K562 (cell line): Measurements from ENCODE around the gene MID1IP1. TPM values are rescaled to one million over a fixed set of nuclear protein-coding genes. Genes with fewer than 3 reads are reported as not detected.

Source experiments
- ARID3A ChIP-seq: IDR thresholded peaks from 2 replicates; pipeline ENCODE4 v1.6.1; 2012; ENCODE audit warnings: low read depth, low read length, improper control_type of control experiment, borderline replicate concordance
- GTF3C2 ChIP-seq: IDR thresholded peaks from 3 replicates; pipeline ENCODE4 v1.6.1; 2011; ENCODE audit warnings: borderline replicate concordance, mild to moderate bottlenecking, moderate library complexity; ENCODE audit not compliant: insufficient read length; ENCODE audit errors: extremely low read depth
- HDAC2 ChIP-seq: fragments of 450-650 bp; IDR thresholded peaks from 2 replicates; pipeline ENCODE4 v1.6.1; 2016; ENCODE audit warnings: mild to moderate bottlenecking
- HMBOX1 ChIP-seq: sonication (generic); IDR thresholded peaks from 2 replicates; pipeline ENCODE4 v1.6.1; 2016
- NCOR1 ChIP-seq: fragments of 450-650 bp; IDR thresholded peaks from 2 replicates; pipeline ENCODE4 v1.6.1; 2016; ENCODE audit warnings: mild to moderate bottlenecking, moderate library complexity
- NEUROD1 ChIP-seq: fragments of 150-350 bp; IDR thresholded peaks from 2 replicates; pipeline ENCODE4 v1.6.1; 2014; ENCODE audit warnings: borderline replicate concordance, low read length, low read depth; ENCODE audit not compliant: partially characterized antibody
- NFE2 ChIP-seq: IDR thresholded peaks from 2 replicates; pipeline ENCODE4 v1.6.1; 2014; ENCODE audit warnings: antibody characterized with exemption, low read depth
- NONO ChIP-seq, 2 experiments: fragments of 200-400 bp in 1 of 2; fragments of 450-650 bp in 1 of 2; formaldehyde crosslinking in 1 of 2; IDR thresholded peaks; 2 replicates each; pipeline ENCODE4 v1.6.1; 2017; ENCODE audit warnings: low read depth in 2 of 2, mild to moderate bottlenecking in 2 of 2, moderate library complexity in 2 of 2, low read length in 1 of 2
- SUPT5H ChIP-seq: fragments of 450-650 bp; IDR thresholded peaks from 2 replicates; pipeline ENCODE4 v1.6.1; 2016
- TCFL5 ChIP-seq: fragments of 250-450 bp; sonication (Bioruptor Pico); conservative IDR thresholded peaks from 2 replicates; pipeline ENCODE4 v1.6.1; 2021; ENCODE audit warnings: mild to moderate bottlenecking, moderate library complexity, matching md5 sums
- THRAP3 ChIP-seq: fragments of 450-650 bp; IDR thresholded peaks from 2 replicates; pipeline ENCODE4 v1.6.1; 2016; ENCODE audit warnings: mild to moderate bottlenecking, inconsistent platforms, borderline replicate concordance
- ZBTB40 ChIP-seq, 2 experiments: fragments of 450-650 bp in 1 of 2; sonication (generic) in 1 of 2; formaldehyde crosslinking in 1 of 2; IDR thresholded peaks; 2 replicates each; pipeline versions ENCODE4 v1.7.1 to v1.9.0; 2016 to 2022; ENCODE audit warnings: inconsistent platforms in 1 of 2, mild to moderate bottlenecking in 1 of 2, missing genetic modification reagents in 1 of 2
- ZKSCAN1 ChIP-seq: fragments of 150-350 bp; IDR thresholded peaks from 2 replicates; pipeline ENCODE4 v1.6.1; 2016; ENCODE audit warnings: low read depth, low read length
- polyA plus RNA-seq, 8 experiments: library from polyadenylated mRNA; depleted of rRNA in 4 of 8; stranded (reverse) in 5 of 8; unstranded in 3 of 8; fragments of >200 nt; fragmentation: Nextera tagmentation in 2 of 8; fragmentation: Illumina TruSeq in 1 of 8; extraction: Ambion mirVana in 2 of 8; extraction: Trizol in 1 of 8; gene quantifications; 2 replicates each; pipeline versions ENCODE4 v1.2.1 to v1.2.3, GENCODE V29; 2011 to 2014; ENCODE audit warnings: inconsistent platforms in 1 of 8, missing spikeins in 1 of 8
- total RNA-seq, 7 experiments: library from RNA; depleted of rRNA in 6 of 7; stranded (reverse); fragments of >200 nt in 6 of 7; fragmentation: Illumina TruSeq in 2 of 7; extraction: Trizol in 2 of 7; gene quantifications; 2 replicates each; pipeline versions ENCODE4 v1.2.1 to v1.2.3, GENCODE V29; 2011 to 2021; ENCODE audit warnings: low replicate concordance in 1 of 7

The MID1IP1 gene
- total and polyA plus RNA-seq, 9 of the 15 experiments (the other 6 are each of a cell fraction or from before 2014, with no cell fraction given): 0.51 to 102 (median 27.5) TPM

GRCh38 chrX:38841750-38842149 lies 40.5 kb downstream of the MID1IP1 start (continued):
- TF ChIP-seq ZBTB40 (IDR thresholded peaks at IDR 0.05) (no peak), ZBTB40 (CRISPR knock-in tag; IDR thresholded peaks at IDR 0.05) (no peak), HDAC2 (peak; percentile 89), SUPT5H (no peak), NFE2 (no peak), THRAP3 (no peak), HMBOX1 (peak; percentile 51; the same call in 1 of the 2 replicates), ARID3A (no peak), ZKSCAN1 (no peak), GTF3C2 (no peak), NEUROD1 (no peak), TCFL5 (no peak), NONO (IDR thresholded peaks at IDR 0.05; ENCODE audit: low read depth in 2 of 2, low read length in 1 of 2) (no peak), NCOR1 (peak; percentile 82)
